HL-60 (cell line): ENCODE data around the gene CCDC57.

Experiments
- CTCF ChIP-seq: IDR thresholded peaks from one replicate; pipeline ENCODE4 v1.5.1; 2011; ENCODE audit warnings: low read length, control low read depth, inconsistent platforms; ENCODE audit not compliant: insufficient read depth
- GABPA ChIP-seq: IDR thresholded peaks from 2 replicates; pipeline ENCODE4 v1.6.1; 2012; ENCODE audit warnings: low read depth
- POLR2AphosphoS5 ChIP-seq: IDR thresholded peaks from 2 replicates; pipeline ENCODE4 v1.6.1; 2012; ENCODE audit warnings: low read depth

GRCh38 chr17:82228842-82229697 is 16.4 kb upstream of the CCDC57 start, which contains the start of gene SLC16A3:
- TF ChIP-seq POLR2AphosphoS5 (peak; percentile 72; the same call in 1 of the 2 replicates), CTCF (no peak), GABPA (no peak)
